DOHH2 (cell line): ENCODE results near the gene ARF6.

Experiments
- CTCF ChIP-seq: fragments of 200-600 bp; sonication (generic); IDR thresholded peaks from one replicate; pipeline ENCODE4 v1.5.1; 2014; ENCODE audit warnings: antibody characterized with exemption, mild to moderate bottlenecking, low read depth, low read length; ENCODE audit not compliant: poor library complexity, severe bottlenecking
- EZH2phosphoT487 ChIP-seq: fragments of 200-600 bp; sonication (generic); IDR thresholded peaks from 2 replicates; pipeline ENCODE4 v1.6.1; 2017; ENCODE audit warnings: borderline replicate concordance, mild to moderate bottlenecking, antibody characterized with exemption, low read length, moderate library complexity, mixed read lengths

- no peak for TF ChIP-seq CTCF
- TF ChIP-seq EZH2phosphoT487: no peak
Observed at GRCh38 chr14:49897965-49898364, 5.1 kb downstream of the ARF6 start.
